Measurements from ENCODE around the gene PLEKHB2. TPM values are rescaled to one million over a fixed set of nuclear protein-coding genes. Genes with fewer than 3 reads are reported as not detected.

The PLEKHB2 gene
- total RNA-seq, 1 experiment from 2014 or later: 72.0 TPM

GRCh38 chr2:131093006-131093695 is 12.0 kb upstream of the PLEKHB2 start, which contains the start of gene FAM168B:
Gene FAM168B, minus strand, starts transcription at chr2:131093460. Its CDS starts 10,814 bp downstream, at chr2:131082646.
- ChIA-PET POLR2A (no interaction called here), CTCF (no interaction called here)
- DNase-seq (ENCODE audit: low read depth, low spot score) (peak; percentile 53), ATAC-seq (peak; percentile 94)
- peak within 1 kb of the TSS; percentile 97 for H3K27ac ChIP-seq (ENCODE audit: low read length)
- no peaks in the 10 kb centered on the region for H3K9me3 ChIP-seq (ENCODE audit: control insufficient read depth, insufficient read depth, low read depth, low read length)
- intact Hi-C loops (cut with micrococcal nuclease; ENCODE audit: unreplicated experiment): no loop called here
- H3K4me1 ChIP-seq (ENCODE audit: control insufficient read depth, insufficient read depth, low read length): no peaks in the 10 kb centered on the region; the same call in 1 of the 2 replicates
- TF ChIP-seq TCF7L2 (IDR thresholded peaks at IDR 0.05; ENCODE audit: low read depth, low read length): peak; percentile 88
- TF ChIP-seq POLR2AphosphoS5 (IDR thresholded peaks at IDR 0.05; ENCODE audit: low read depth, low read length): peak; percentile 55
- TF ChIP-seq REST (IDR thresholded peaks at IDR 0.05; ENCODE audit: insufficient read depth in 1 of 2, low read depth in 2 of 2, low read length in 1 of 2): no peak
- no peak for TF ChIP-seq CTCF (IDR thresholded peaks at IDR 0.05)
- in situ Hi-C loops (cut with HindIII; ENCODE audit: low pct_unique_long_range_greater_than_20kb, low sequenced_read_pairs): no loop called here
- BruUV-seq (replicated peaks): no TSS peak
- peaks cover 8% of the 10 kb centered on the region for H3K36me3 ChIP-seq (ENCODE audit: control insufficient read depth, insufficient read depth, low read length)
- no peaks in the 10 kb centered on the region for H3K27me3 ChIP-seq (ENCODE audit: control insufficient read depth, insufficient read depth, low read length)
- peak within 1 kb of the TSS; percentile 80 to 88 for H3K4me3 ChIP-seq (ENCODE audit: low read depth in 2 of 2, low read length in 2 of 2)

- no peaks in the 10 kb centered on the region; the same call in 1 of the 2 replicates for H3K4me1 ChIP-seq (ENCODE audit: control insufficient read depth, insufficient read depth, low read length)
- H3K9me3 ChIP-seq (ENCODE audit: control insufficient read depth, insufficient read depth, low read depth, low read length): no peaks in the 10 kb centered on the region
- peaks cover 3% of the 10 kb centered on the region; the same call in 1 of the 2 replicates for H3K36me3 ChIP-seq (ENCODE audit: control insufficient read depth, insufficient read depth, low read length)
- CTCF ChIA-PET: no interaction called here
- in situ Hi-C loops (cut with HindIII; ENCODE audit: low pct_unique_long_range_greater_than_20kb, low sequenced_read_pairs): no loop called here
- intact Hi-C loops (cut with micrococcal nuclease; ENCODE audit: unreplicated experiment): no loop called here
- H3K27me3 ChIP-seq (ENCODE audit: control insufficient read depth, insufficient read depth, low read length): no peaks in the 10 kb centered on the region
- POLR2A ChIA-PET: no interaction called here
- peak overlapping the region; percentile 80 to 88 for H3K4me3 ChIP-seq (ENCODE audit: low read depth in 2 of 2, low read length in 2 of 2)
- TF ChIP-seq CTCF (IDR thresholded peaks at IDR 0.05) (no peak), REST (IDR thresholded peaks at IDR 0.05; ENCODE audit: insufficient read depth in 1 of 2, low read depth in 2 of 2, low read length in 1 of 2) (no peak), TCF7L2 (IDR thresholded peaks at IDR 0.05; ENCODE audit: low read depth, low read length) (no peak), SIN3A (IDR thresholded peaks at IDR 0.05; ENCODE audit: borderline replicate concordance, insufficient read depth, low read depth, low read length) (no peak), POLR2AphosphoS5 (IDR thresholded peaks at IDR 0.05; ENCODE audit: low read depth, low read length) (no peak)
- DNase-seq (ENCODE audit: low read depth, low spot score) (no peak), ATAC-seq (peak; percentile 83)
- TSS peak; percentile 99 for BruUV-seq (replicated peaks)
- H3K27ac ChIP-seq (ENCODE audit: low read length): peak overlapping the region; percentile 72
Measured at GRCh38 chr2:131093696-131094462, 11.3 kb upstream of the PLEKHB2 start.

Data from Panc1 (cell line).